Breast epithelium (tissue), 4 donors: ENCODE measurements around the gene MMAB. TPM values are rescaled to one million over a fixed set of nuclear protein-coding genes. Genes with fewer than 3 reads are reported as not detected.

ENCODE experiments used
- DNase-seq, 2 donors: peaks; one replicate each; pipeline ENCODE4 v3.0.0-alpha.2; 2019; ENCODE audit warnings: low spot score in 2 of 2
- H3K27ac ChIP-seq, 2 donors: fragments of 200-600 bp; sonication (generic) in 1 of 2; one replicate each; pipeline ENCODE4 v1.5.1; 2016 to 2019; ENCODE audit warnings: mild to moderate bottlenecking in 1 of 2
- H3K27me3 ChIP-seq, 2 donors: fragments of 200-600 bp; sonication (generic) in 1 of 2; one replicate each; pipeline versions ENCODE4 v1.5.1 to v1.6.0; 2017 to 2019; ENCODE audit warnings: control low read depth in 1 of 2, mild to moderate bottlenecking in 1 of 2
- H3K36me3 ChIP-seq: fragments of 200-600 bp; one replicate; pipeline ENCODE4 v1.5.1; 2019
- H3K4me1 ChIP-seq, 2 donors: fragments of 200-600 bp; sonication (generic); one replicate each; pipeline ENCODE4 v1.5.1; 2016 to 2019; ENCODE audit warnings: control low read depth in 1 of 2
- H3K4me3 ChIP-seq, 3 donors: fragments of 200-600 bp; sonication (generic); 1 replicate in 2 of 3; 2 replicates in 1 of 3; pipeline ENCODE4 v1.5.1; 2016 to 2019; ENCODE audit warnings: mild to moderate bottlenecking in 3 of 3, moderate library complexity in 2 of 3
- H3K9me3 ChIP-seq, 2 donors: fragments of 200-600 bp; sonication (generic) in 1 of 2; one replicate each; pipeline ENCODE4 v1.5.1; 2016 to 2019; ENCODE audit warnings: control low read depth in 1 of 2
- POLR2A ChIP-seq: fragments of 450-650 bp; IDR thresholded peaks from one replicate; pipeline ENCODE4 v1.6.1; 2016; ENCODE audit warnings: antibody characterized with exemption, mild to moderate bottlenecking, moderate library complexity
- POLR2AphosphoS5 ChIP-seq, 3 donors: sonication (generic); formaldehyde crosslinking; IDR thresholded peaks; one replicate each; pipeline ENCODE4 v1.6.1; 2017; ENCODE audit warnings: antibody characterized with exemption in 3 of 3
- intact Hi-C: fragments of 100-400 bp; cut with DNase I; formaldehyde crosslinking; loops from one replicate; pipeline ENCODE4 v1.15.1; 2023; ENCODE audit warnings: low total_unique reads
- total RNA-seq, 3 donors: library from RNA; depleted of rRNA; stranded (reverse); fragments of >200 nt; gene quantifications; one replicate each; pipeline ENCODE4 v1.1.0, GENCODE V29; 2016
- TF ChIP-seq, protein P1 (sequence below), 3 donors: fragments of 450-650 bp; IDR thresholded peaks; one replicate each; pipeline ENCODE4 v1.5.1; 2016 to 2017; ENCODE audit warnings: antibody characterized with exemption in 3 of 3, mild to moderate bottlenecking in 3 of 3, moderate library complexity in 3 of 3

Gene MMAB
- total RNA-seq, 3 donors from 2014 or later: 23.9 to 29.1 (median 28.6) TPM

DNA sequence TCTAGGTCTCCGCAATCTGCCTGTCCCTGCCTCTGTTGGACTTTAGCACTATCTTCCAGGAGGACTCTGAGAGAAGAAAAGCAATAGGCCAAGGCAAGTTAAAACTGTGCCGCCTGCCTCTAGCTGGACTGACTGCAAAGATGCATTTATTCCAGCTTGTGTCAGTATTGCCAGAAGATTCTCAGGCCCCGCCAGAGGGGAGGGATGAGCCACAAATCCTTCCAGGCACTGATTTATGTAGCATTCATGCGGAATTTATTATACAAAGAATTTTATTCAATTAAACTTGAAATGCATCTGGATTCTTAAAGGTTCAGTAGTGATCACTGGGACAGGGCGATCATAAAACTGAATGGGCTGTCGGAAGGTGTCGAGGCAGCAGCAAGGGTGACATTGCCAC is 19.8 kb downstream of the MMAB start:
- Histone ChIP-seq H3K27me3 (peaks cover 0 to 12% of the 10 kb centered on the region in 2 donors), H3K9me3 (no peaks in the 10 kb centered on the region), H3K36me3 (no peaks in the 10 kb centered on the region), H3K4me3 (no peak overlapping the region), H3K27ac (no peak overlapping the region), H3K4me1 (no peaks in the 10 kb centered on the region)
- TF ChIP-seq POLR2AphosphoS5 (IDR thresholded peaks at IDR 0.05) (no peak), POLR2A (no peak)
- TF ChIP-seq, protein P1, sequence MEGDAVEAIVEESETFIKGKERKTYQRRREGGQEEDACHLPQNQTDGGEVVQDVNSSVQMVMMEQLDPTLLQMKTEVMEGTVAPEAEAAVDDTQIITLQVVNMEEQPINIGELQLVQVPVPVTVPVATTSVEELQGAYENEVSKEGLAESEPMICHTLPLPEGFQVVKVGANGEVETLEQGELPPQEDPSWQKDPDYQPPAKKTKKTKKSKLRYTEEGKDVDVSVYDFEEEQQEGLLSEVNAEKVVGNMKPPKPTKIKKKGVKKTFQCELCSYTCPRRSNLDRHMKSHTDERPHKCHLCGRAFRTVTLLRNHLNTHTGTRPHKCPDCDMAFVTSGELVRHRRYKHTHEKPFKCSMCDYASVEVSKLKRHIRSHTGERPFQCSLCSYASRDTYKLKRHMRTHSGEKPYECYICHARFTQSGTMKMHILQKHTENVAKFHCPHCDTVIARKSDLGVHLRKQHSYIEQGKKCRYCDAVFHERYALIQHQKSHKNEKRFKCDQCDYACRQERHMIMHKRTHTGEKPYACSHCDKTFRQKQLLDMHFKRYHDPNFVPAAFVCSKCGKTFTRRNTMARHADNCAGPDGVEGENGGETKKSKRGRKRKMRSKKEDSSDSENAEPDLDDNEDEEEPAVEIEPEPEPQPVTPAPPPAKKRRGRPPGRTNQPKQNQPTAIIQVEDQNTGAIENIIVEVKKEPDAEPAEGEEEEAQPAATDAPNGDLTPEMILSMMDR (IDR thresholded peaks at IDR 0.05): no peak
- DNase-seq: no peak
- intact Hi-C loops: loop anchor here (5.0 kb wide), 1 partner anchor 1049 kb away; no protein-coding TSS in a partner anchor

DNA sequence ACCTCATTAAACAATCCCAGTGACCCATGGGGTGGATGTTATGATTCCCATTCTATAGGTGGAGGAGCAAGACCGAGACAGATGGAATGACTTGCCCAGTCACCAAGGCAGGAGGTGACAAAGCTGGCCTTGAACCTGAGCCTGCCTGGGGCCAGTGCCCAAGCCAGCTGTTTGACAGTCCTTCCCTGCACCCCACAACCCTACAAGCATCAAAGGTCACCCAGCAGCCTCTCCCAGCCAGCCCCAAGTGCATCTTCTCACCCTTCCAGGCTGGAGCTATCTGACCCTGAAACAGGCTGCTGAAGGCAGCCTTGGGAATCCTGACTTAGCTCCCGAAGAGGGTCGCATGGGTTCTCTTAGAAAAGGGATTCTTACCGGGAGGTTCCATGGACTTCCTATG is 20.3 kb downstream of the MMAB start:
- H3K27me3 ChIP-seq: peaks cover 0 to 16% of the 10 kb centered on the region in 2 donors
- intact Hi-C loops: loop anchor here (5.0 kb wide), 1 partner anchor 1049 kb away; no protein-coding TSS in a partner anchor
- no peaks in the 10 kb centered on the region for H3K4me1 ChIP-seq
- no peaks in the 10 kb centered on the region for H3K36me3 ChIP-seq
- no peaks in the 10 kb centered on the region for H3K9me3 ChIP-seq
- TF ChIP-seq, protein P1 (IDR thresholded peaks at IDR 0.05): no peak
- TF ChIP-seq POLR2AphosphoS5 (IDR thresholded peaks at IDR 0.05) (no peak), POLR2A (no peak)
- H3K27ac ChIP-seq: no peak overlapping the region
- no peak for DNase-seq
- H3K4me3 ChIP-seq: no peak overlapping the region

DNA sequence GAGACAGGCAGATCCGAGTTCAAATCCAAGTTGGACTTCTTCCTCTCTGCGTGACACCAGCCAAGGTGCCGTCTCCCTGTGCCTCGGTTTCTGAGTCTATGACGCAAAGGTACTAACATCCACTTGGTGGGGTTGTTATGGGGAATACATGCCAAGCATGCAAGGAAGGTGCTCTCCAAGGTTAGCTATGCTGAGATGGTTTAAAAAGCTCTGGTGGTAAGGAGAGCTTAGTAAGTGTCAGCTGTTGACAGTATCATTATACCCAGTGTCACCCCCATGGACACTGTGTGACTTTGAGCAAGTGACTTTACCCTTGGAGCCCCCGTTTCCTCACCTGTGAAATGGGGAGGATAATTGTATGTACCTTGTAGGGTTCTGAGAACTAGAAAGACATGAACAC is 22.2 kb downstream of the MMAB start:
- Histone ChIP-seq H3K27me3 (peaks cover 0 to 20% of the 10 kb centered on the region in 2 donors), H3K9me3 (no peaks in the 10 kb centered on the region), H3K27ac (no peak overlapping the region), H3K4me3 (no peak overlapping the region), H3K36me3 (no peaks in the 10 kb centered on the region), H3K4me1 (no peaks in the 10 kb centered on the region)
- no peak for DNase-seq
- intact Hi-C loops: loop anchor here (5.0 kb wide), 1 partner anchor 1051 kb away; no protein-coding TSS in a partner anchor
- TF ChIP-seq, protein P1 (IDR thresholded peaks at IDR 0.05): no peak
- TF ChIP-seq POLR2AphosphoS5 (IDR thresholded peaks at IDR 0.05) (no peak), POLR2A (no peak)

DNA sequence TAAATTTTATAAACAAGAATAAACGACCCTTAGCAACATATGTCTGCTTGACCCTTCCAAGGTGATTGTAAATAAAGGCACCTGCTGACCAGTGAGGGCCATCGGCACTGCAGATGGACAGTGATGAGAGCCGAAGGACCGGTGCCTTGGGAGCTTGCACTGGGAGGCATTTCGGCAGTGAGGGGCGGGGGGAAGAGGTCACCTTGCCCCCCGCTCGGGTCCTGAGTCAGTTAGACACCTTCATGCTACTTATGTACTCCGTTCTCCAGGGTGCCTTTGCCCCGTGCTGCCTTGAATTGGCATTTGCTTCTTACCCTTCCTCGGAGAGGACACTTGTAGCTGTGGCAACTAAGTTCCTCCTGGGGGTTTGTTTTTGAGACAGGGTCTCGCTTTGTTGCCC is 23.0 kb downstream of the MMAB start:
- Histone ChIP-seq H3K27me3 (peaks cover 0 to 20% of the 10 kb centered on the region in 2 donors), H3K27ac (no peak overlapping the region), H3K9me3 (no peaks in the 10 kb centered on the region), H3K4me1 (no peaks in the 10 kb centered on the region), H3K4me3 (no peak overlapping the region), H3K36me3 (no peaks in the 10 kb centered on the region)
- TF ChIP-seq POLR2AphosphoS5 (IDR thresholded peaks at IDR 0.05): no peak
- no peak for TF ChIP-seq POLR2A
- TF ChIP-seq, protein P1 (IDR thresholded peaks at IDR 0.05): no peak
- no peak for DNase-seq
- intact Hi-C loops: loop anchor here (5.0 kb wide), 1 partner anchor 1052 kb away; no protein-coding TSS in a partner anchor

DNA sequence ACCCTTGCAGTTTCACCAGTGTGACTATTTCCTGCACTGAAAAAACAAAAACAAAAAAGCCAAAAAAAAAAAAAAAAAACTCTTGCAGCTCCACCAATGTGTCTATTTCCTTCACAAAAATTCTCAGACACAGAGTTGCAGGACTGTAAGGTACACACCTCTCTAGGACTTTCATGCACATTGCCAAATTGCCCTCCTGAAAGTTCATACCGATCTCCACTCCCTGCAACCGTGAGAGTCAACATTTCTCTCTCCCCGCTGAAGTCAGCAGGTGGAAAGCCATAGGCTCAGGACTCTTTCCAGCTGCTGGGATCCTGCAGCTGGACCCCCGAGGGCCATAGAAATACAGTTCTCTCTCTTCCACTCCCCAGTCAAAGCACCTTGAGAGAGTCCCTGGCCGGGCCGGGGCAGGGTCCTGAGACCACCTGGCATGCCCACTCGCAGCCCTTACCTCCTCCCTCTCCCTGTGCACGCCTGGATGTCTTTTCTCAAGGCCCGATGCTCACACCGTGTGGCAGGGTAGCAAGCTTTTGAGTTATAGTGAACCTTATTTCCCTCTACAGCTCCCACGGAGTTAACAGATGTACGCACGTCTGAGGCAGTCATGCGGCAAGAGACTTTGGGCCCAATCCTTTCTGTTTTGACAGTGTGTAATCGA is 23.6 kb downstream of the MMAB start:
- TF ChIP-seq POLR2AphosphoS5 (IDR thresholded peaks at IDR 0.05): no peak
- TF ChIP-seq, protein P1 (IDR thresholded peaks at IDR 0.05): no peak
- H3K27me3 ChIP-seq: peaks cover 0 to 20% of the 10 kb centered on the region in 2 donors
- no peak for DNase-seq
- intact Hi-C loops: loop anchor here (5.0 kb wide), 1 partner anchor 1053 kb away; no protein-coding TSS in a partner anchor
- H3K36me3 ChIP-seq: no peaks in the 10 kb centered on the region
- no peaks in the 10 kb centered on the region for H3K9me3 ChIP-seq
- no peak overlapping the region for H3K27ac ChIP-seq
- no peaks in the 10 kb centered on the region for H3K4me1 ChIP-seq
- no peak overlapping the region for H3K4me3 ChIP-seq
